Caco-2 (cell line): ENCODE data around the gene ATL2. TPM values are rescaled to one million over a fixed set of nuclear protein-coding genes. Genes with fewer than 3 reads are reported as not detected.
"Not testable (repeated sequence)": the region's sequence is repeated elsewhere in the genome, so short reads cannot be mapped to it uniquely, and the experiment has no call there.

Experiments used
- BruUV-seq: library from RNA; stranded (reverse); fragments of 400-500 nt; replicated peaks from 2 replicates; lab custom pipeline; 2021; lab: Mats Ljungman, UMichigan
- CTCF ChIA-PET: fragments of 300-600 bp; sonication (Branson Sonifier 250); formaldehyde crosslinking; loops from one replicate; lab custom pipeline; 2022; ENCODE audit warnings: antibody characterized with exemption; lab: Charles Lee
- POLR2A ChIA-PET: fragments of 300-600 bp; sonication (Branson Sonifier 250); formaldehyde crosslinking; loops from one replicate; lab custom pipeline; 2022; ENCODE audit warnings: antibody characterized with exemption; lab: Charles Lee
- DNase-seq, 2 experiments: peaks; one replicate each; pipeline versions ENCODE4 v3.0.0 to v3.0.0-alpha.2; 2020 to 2022
- H3K27me3 ChIP-seq: replicated peaks from 2 replicates; pipeline ENCODE4 v1.6.0; 2011; ENCODE audit warnings: low read length; ENCODE audit not compliant: control insufficient read depth, insufficient read depth
- H3K36me3 ChIP-seq: 2 replicates; pipeline ENCODE4 v1.5.1; 2011; ENCODE audit warnings: low read length; ENCODE audit not compliant: control insufficient read depth, insufficient read depth
- H3K4me1 ChIP-seq: fragments of 250-450 bp; sonication (Bioruptor Pico); 2 replicates; pipeline ENCODE4 v1.5.1; 2020; ENCODE audit warnings: mild to moderate bottlenecking
- H3K4me3 ChIP-seq: 2 replicates; pipeline ENCODE4 v1.5.1; 2011; ENCODE audit warnings: low read depth, mild to moderate bottlenecking, control low read depth, low read length
- H3K9me3 ChIP-seq: fragments of 250-450 bp; sonication (Bioruptor Pico); 2 replicates; pipeline ENCODE4 v1.5.1; 2020; ENCODE audit warnings: mild to moderate bottlenecking, moderate library complexity
- H3K27ac Mint-ChIP-seq: one replicate; pipeline ENCODE4 v1.8.0; 2022; ENCODE audit warnings: mixed read lengths; ENCODE audit not compliant: unreplicated experiment
- H3K27me3 Mint-ChIP-seq: one replicate; pipeline ENCODE4 v1.8.0; 2022; ENCODE audit warnings: mixed read lengths; ENCODE audit not compliant: insufficient read depth, unreplicated experiment
- H3K36me3 Mint-ChIP-seq: one replicate; pipeline ENCODE4 v1.8.0; 2022; ENCODE audit warnings: mild to moderate bottlenecking, mixed read lengths; ENCODE audit not compliant: insufficient read depth, unreplicated experiment
- H3K4me1 Mint-ChIP-seq: one replicate; pipeline ENCODE4 v1.8.0; 2022; ENCODE audit warnings: low read depth, mixed read lengths; ENCODE audit not compliant: unreplicated experiment
- H3K4me3 Mint-ChIP-seq: one replicate; pipeline ENCODE4 v1.8.0; 2022; ENCODE audit warnings: mild to moderate bottlenecking, moderate library complexity, mixed read lengths; ENCODE audit not compliant: unreplicated experiment
- H3K9me3 Mint-ChIP-seq: one replicate; pipeline ENCODE4 v1.8.0; 2022; ENCODE audit warnings: mixed read lengths; ENCODE audit not compliant: unreplicated experiment
- intact Hi-C: fragments of 100-400 bp; cut with micrococcal nuclease; formaldehyde crosslinking; loops from one replicate; pipeline ENCODE4 v1.10.0; 2022; ENCODE audit not compliant: unreplicated experiment
- total RNA-seq: library from RNA; stranded (reverse); gene quantifications from 2 replicates; pipeline ENCODE4 v1.2.3, GENCODE V29; 2022
- TF ChIP-seq, protein P1 (sequence below), 2 experiments: fragments of 200-600 bp in 1 of 2; IDR thresholded peaks; 1 replicate in 1 of 2; 2 replicates in 1 of 2; pipeline versions ENCODE4 v1.5.1 to v1.8.0; 2011 to 2022; ENCODE audit warnings: antibody characterized with exemption in 1 of 2, control low read depth in 1 of 2, inconsistent platforms in 1 of 2, low read depth in 1 of 2, low read length in 1 of 2, mild to moderate bottlenecking in 1 of 2, moderate library complexity in 1 of 2; ENCODE audit not compliant: insufficient read depth in 1 of 2, severe bottlenecking in 1 of 2, unreplicated experiment in 1 of 2

ATL2 gene
- total RNA-seq, 1 experiment from 2014 or later, result 107 TPM

GRCh38 chr2:38386821-38387220 is 9.7 kb upstream of the ATL2 start:
- TF ChIP-seq, protein P1, sequence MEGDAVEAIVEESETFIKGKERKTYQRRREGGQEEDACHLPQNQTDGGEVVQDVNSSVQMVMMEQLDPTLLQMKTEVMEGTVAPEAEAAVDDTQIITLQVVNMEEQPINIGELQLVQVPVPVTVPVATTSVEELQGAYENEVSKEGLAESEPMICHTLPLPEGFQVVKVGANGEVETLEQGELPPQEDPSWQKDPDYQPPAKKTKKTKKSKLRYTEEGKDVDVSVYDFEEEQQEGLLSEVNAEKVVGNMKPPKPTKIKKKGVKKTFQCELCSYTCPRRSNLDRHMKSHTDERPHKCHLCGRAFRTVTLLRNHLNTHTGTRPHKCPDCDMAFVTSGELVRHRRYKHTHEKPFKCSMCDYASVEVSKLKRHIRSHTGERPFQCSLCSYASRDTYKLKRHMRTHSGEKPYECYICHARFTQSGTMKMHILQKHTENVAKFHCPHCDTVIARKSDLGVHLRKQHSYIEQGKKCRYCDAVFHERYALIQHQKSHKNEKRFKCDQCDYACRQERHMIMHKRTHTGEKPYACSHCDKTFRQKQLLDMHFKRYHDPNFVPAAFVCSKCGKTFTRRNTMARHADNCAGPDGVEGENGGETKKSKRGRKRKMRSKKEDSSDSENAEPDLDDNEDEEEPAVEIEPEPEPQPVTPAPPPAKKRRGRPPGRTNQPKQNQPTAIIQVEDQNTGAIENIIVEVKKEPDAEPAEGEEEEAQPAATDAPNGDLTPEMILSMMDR (IDR thresholded peaks at IDR 0.05; ENCODE audit: insufficient read depth in 1 of 2, low read depth in 1 of 2, low read length in 1 of 2, severe bottlenecking in 1 of 2, unreplicated experiment in 1 of 2), result no peak

GRCh38 chr2:38386377-38386776 is 9.3 kb upstream of the ATL2 start:
- no peak for DNase-seq
- CTCF ChIA-PET, result no interaction called here

More at GRCh38 chr2:38386821-38387220, 9.7 kb upstream of the ATL2 start:
- Histone ChIP-seq H3K4me1 (no peaks in the 10 kb centered on the region), H3K9me3 (no peaks in the 10 kb centered on the region), H3K27me3 (no peaks in the 10 kb centered on the region), H3K36me3 (no peaks in the 10 kb centered on the region), H3K4me3 (no peak overlapping the region)
- DNase-seq, result no peak
- Mint-ChIP-seq H3K27me3 (no peaks in the 10 kb centered on the region), H3K4me3 (no peak overlapping the region), H3K4me1 (no peaks in the 10 kb centered on the region), H3K36me3 (no peaks in the 10 kb centered on the region), H3K27ac (no peak overlapping the region), H3K9me3 (no peaks in the 10 kb centered on the region)
- POLR2A ChIA-PET, result no interaction called here
- BruUV-seq, result no TSS peak
- CTCF ChIA-PET, result no interaction called here
- intact Hi-C loops, result no loop called here

DNA sequence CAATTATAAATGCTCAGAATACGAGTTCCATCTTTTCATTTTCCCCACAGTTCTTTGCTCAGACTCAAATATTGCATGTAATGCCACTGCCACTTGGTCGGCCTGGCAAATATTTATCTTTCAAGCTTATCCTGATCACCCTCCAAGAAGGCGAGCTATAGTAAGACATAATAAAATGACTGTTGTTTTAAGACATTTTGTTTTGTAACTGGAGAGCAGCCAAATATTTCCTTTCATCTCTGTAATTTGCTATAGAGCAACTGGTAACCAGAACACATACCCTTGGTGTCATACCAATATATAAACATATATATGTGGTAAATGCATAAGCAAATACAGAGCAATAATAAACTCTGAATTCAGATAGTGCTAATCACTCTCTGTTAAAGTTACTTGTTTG is 7.3 kb upstream of the ATL2 start:
- no TSS peak for BruUV-seq
- CTCF ChIA-PET, result no interaction called here
- H3K4me3 Mint-ChIP-seq, result no peak overlapping the region
- no peaks in the 10 kb centered on the region for H3K9me3 Mint-ChIP-seq
- Histone ChIP-seq H3K4me1 (no peaks in the 10 kb centered on the region), H3K4me3 (no peak overlapping the region), H3K27me3 (no peaks in the 10 kb centered on the region), H3K9me3 (no peaks in the 10 kb centered on the region), H3K36me3 (no peaks in the 10 kb centered on the region)
- no peaks in the 10 kb centered on the region for H3K4me1 Mint-ChIP-seq
- H3K27ac Mint-ChIP-seq, result no peak overlapping the region
- intact Hi-C loops, result no loop called here
- TF ChIP-seq, protein P1 (IDR thresholded peaks at IDR 0.05; ENCODE audit: insufficient read depth in 1 of 2, low read depth in 1 of 2, low read length in 1 of 2, severe bottlenecking in 1 of 2, unreplicated experiment in 1 of 2), result no peak
- POLR2A ChIA-PET, result no interaction called here
- H3K36me3 Mint-ChIP-seq, result no peaks in the 10 kb centered on the region
- no peak for DNase-seq
- no peaks in the 10 kb centered on the region for H3K27me3 Mint-ChIP-seq

More at GRCh38 chr2:38386377-38386776, 9.3 kb upstream of the ATL2 start:
- Mint-ChIP-seq H3K36me3 (no peaks in the 10 kb centered on the region), H3K4me3 (no peak overlapping the region), H3K27ac (no peak overlapping the region), H3K4me1 (no peaks in the 10 kb centered on the region), H3K9me3 (no peaks in the 10 kb centered on the region), H3K27me3 (no peaks in the 10 kb centered on the region)
- Histone ChIP-seq H3K27me3 (no peaks in the 10 kb centered on the region), H3K36me3 (no peaks in the 10 kb centered on the region), H3K4me3 (no peak overlapping the region), H3K4me1 (no peaks in the 10 kb centered on the region), H3K9me3 (no peaks in the 10 kb centered on the region)
- BruUV-seq, result no TSS peak
- intact Hi-C loops, result no loop called here
- POLR2A ChIA-PET, result no interaction called here
- TF ChIP-seq, protein P1 (IDR thresholded peaks at IDR 0.05; ENCODE audit: insufficient read depth in 1 of 2, low read depth in 1 of 2, low read length in 1 of 2, severe bottlenecking in 1 of 2, unreplicated experiment in 1 of 2), result no peak

DNA sequence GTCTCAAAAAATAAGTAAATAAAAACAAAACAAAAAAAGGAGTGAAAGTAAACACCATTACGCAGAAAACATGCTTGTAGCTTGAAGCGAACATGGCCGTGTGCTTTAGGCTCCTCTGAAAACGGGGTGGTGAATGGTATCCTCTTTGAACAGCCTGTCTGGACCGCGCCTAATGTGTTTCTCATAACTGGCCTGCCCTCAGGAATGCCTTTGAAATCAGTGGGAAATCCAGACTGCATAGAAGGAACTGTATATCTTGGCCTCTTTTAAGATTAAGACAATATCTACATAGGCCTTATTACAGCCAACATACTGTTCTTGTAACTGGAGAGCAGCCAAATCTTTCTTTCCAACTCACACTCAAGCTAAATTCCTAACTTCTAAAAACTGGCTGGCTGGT is 6.7 kb upstream of the ATL2 start:
- POLR2A ChIA-PET, H3K4me3 Mint-ChIP-seq, H3K36me3 ChIP-seq, H3K27me3 Mint-ChIP-seq, H3K4me3 ChIP-seq, H3K27ac Mint-ChIP-seq, CTCF ChIA-PET, BruUV-seq, H3K9me3 ChIP-seq, H3K9me3 Mint-ChIP-seq, H3K27me3 ChIP-seq, H3K36me3 Mint-ChIP-seq, H3K4me1 ChIP-seq, DNase-seq, H3K4me1 Mint-ChIP-seq, intact Hi-C loops: not testable (repeated sequence)
